NCI-H1048 (cell line): ENCODE measurements around the gene NLK.

ENCODE experiments used
- DNase-seq: peaks from one replicate; lab custom pipeline; 2025; lab: John Stamatoyannopoulos, UW

NLK gene

GRCh38 chr17:28040406-28040805 is 2.1 kb upstream of the NLK start:
- DNase-seq = no peak

- peak; percentile 97 for DNase-seq
Observed at GRCh38 chr17:28041068-28041843, 1.2 kb upstream of the NLK start.

GRCh38 chr17:28041844-28042656 is 427 bp upstream of the NLK start:
- DNase-seq = no peak

- DNase-seq = no peak
Observed at GRCh38 chr17:28042721-28043291, 329 bp downstream of the NLK start.

GRCh38 chr17:28043296-28043695 is 819 bp downstream of the NLK start:
- no peak for DNase-seq

GRCh38 chr17:28043741-28044140 is 1.3 kb downstream of the NLK start:
- no peak for DNase-seq

- DNase-seq = no peak
Observed at GRCh38 chr17:28045304-28045703, 2.8 kb downstream of the NLK start.

- DNase-seq = no peak
Observed at GRCh38 chr17:28046034-28046825, 3.8 kb downstream of the NLK start.

GRCh38 chr17:28047806-28048205 is 5.3 kb downstream of the NLK start:
- no peak for DNase-seq

- no peak for DNase-seq
Observed at GRCh38 chr17:28049071-28049470, 6.6 kb downstream of the NLK start.

GRCh38 chr17:28053044-28053670 is 10.7 kb downstream of the NLK start:
- no peak for DNase-seq

GRCh38 chr17:28053725-28054124 is 11.2 kb downstream of the NLK start:
- no peak for DNase-seq

- no peak for DNase-seq
Observed at GRCh38 chr17:28055546-28056275, 13.2 kb downstream of the NLK start.

- DNase-seq = no peak
Observed at GRCh38 chr17:28056276-28056620, 13.8 kb downstream of the NLK start.

GRCh38 chr17:28057731-28058246 is 15.3 kb downstream of the NLK start:
- DNase-seq = no peak

- DNase-seq = no peak
Observed at GRCh38 chr17:28059675-28060074, 17.2 kb downstream of the NLK start.

- DNase-seq = no peak
Observed at GRCh38 chr17:28065706-28066105, 23.2 kb downstream of the NLK start.

GRCh38 chr17:28069061-28069460 is 26.6 kb downstream of the NLK start:
- no peak for DNase-seq

- no peak for DNase-seq
Observed at GRCh38 chr17:28071179-28071578, 28.7 kb downstream of the NLK start.

GRCh38 chr17:28071891-28072606 is 29.6 kb downstream of the NLK start:
- DNase-seq = no peak
